Measurements from ENCODE around the gene TMPRSS7.

The TMPRSS7 gene

DNA sequence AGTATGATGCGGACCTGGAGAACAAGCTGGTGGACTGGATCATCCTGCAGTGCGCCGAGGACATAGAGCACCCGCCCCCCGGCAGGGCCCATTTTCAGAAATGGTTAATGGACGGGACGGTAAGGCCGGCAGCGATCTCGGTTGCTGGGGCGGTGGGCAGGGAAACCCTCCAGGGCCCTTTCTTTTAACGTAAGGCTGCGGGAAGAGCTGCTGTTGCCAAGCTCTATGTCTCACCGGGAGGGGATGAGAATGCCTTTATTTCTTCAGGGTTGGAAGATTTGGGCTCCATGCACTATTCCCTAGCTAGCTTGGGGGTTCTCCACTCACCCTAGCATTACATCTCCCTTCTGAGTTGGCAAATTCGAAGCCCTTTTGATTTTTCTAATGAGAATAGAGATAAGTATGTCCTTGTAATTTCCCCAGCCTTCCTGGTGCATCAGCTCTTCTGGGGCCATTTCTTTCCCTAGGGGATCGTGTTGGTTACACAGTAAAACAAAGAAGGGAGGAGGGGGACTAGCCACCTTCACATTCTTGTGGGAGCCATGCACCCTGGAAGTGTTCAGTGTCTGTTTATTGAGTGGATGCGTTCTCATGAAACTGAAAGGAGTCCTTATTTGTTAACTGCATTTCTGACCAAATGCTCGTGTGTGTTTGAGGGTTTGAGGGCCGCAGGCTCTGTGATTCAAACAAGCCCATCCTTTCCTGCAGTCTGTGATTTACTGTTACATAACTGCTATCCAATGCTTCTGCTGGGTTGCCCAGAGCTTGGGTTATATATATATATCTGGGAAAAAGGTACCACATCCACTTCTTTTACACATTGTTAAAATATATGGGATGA, 34.8 kb upstream of the TMPRSS7 start:
- ChIA-PET CTCF (interaction anchor here (0.8 to 20.7 kb wide), 5 partner anchors 11 to 41 kb away, joined by 3 to 383 read pairs (median 7); partner anchors contain the start of gene ABHD10), POLR2A (no interaction called here)
- TF ChIP-seq, protein P1, sequence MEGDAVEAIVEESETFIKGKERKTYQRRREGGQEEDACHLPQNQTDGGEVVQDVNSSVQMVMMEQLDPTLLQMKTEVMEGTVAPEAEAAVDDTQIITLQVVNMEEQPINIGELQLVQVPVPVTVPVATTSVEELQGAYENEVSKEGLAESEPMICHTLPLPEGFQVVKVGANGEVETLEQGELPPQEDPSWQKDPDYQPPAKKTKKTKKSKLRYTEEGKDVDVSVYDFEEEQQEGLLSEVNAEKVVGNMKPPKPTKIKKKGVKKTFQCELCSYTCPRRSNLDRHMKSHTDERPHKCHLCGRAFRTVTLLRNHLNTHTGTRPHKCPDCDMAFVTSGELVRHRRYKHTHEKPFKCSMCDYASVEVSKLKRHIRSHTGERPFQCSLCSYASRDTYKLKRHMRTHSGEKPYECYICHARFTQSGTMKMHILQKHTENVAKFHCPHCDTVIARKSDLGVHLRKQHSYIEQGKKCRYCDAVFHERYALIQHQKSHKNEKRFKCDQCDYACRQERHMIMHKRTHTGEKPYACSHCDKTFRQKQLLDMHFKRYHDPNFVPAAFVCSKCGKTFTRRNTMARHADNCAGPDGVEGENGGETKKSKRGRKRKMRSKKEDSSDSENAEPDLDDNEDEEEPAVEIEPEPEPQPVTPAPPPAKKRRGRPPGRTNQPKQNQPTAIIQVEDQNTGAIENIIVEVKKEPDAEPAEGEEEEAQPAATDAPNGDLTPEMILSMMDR (IDR thresholded peaks at IDR 0.05; ENCODE audit: control extremely low read depth, extremely low read depth, low read depth, missing control alignments), result no peak
- no peak for DNase-seq (ENCODE audit: extremely low spot score)

DNA sequence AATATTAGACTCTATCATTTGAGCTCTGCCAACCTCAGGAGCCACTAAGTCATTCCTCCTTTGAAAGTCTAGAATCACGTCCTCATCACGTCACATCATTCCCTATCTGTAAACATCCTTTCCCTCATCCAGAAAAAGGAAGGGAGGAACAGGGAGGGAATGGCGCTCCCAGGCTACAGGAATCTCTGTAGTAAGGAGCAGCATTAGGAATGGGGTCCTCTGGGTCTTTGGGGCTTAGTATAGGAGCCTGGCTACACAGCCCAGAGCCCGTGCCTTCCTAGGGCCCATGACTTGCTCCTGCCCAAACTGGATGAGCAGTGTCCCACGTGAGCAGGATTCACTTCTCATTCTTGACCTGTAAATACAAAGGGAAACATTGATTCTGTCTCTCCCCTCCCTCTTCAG, 34.2 kb upstream of the TMPRSS7 start:
- TF ChIP-seq, protein P1 (IDR thresholded peaks at IDR 0.05; ENCODE audit: control extremely low read depth, extremely low read depth, low read depth, missing control alignments), result no peak
- CTCF ChIA-PET, result interaction anchor here (1.6 to 20.7 kb wide), 3 partner anchors 9 to 12 kb away, joined by 4 to 383 read pairs (median 73); no protein-coding TSS in a partner anchor
- no peak for DNase-seq (ENCODE audit: extremely low spot score)

DNA sequence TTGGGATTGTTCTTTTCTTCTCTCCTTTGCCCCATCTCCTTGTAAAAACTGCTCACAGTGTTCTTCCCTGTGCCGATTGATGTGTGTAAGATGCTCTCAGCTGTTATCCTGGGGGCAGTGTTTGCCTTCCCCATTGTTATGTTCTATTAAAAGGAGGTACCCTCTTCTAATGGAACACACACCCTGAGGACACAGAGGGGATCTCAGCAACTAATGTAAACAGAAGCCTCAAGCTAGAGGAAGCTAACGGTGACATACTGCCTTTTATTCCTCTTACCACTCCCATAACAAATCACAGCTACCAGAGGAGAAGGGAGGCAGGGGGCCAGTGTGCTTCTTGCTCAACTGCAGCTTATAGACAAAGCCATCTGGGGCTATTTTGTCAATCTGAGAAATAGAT, 33.6 kb upstream of the TMPRSS7 start:
- POLR2A ChIA-PET, result no interaction called here
- CTCF ChIA-PET, result interaction anchor here (1.6 to 20.7 kb wide), 4 partner anchors 10 to 42 kb away, joined by 4 to 383 read pairs (median 40); no protein-coding TSS in a partner anchor
- DNase-seq (ENCODE audit: extremely low spot score), result no peak
- TF ChIP-seq, protein P1 (IDR thresholded peaks at IDR 0.05; ENCODE audit: control extremely low read depth, extremely low read depth, low read depth, missing control alignments), result no peak

More for the DNA sequence above, 34.2 kb upstream of the TMPRSS7 start:
- POLR2A ChIA-PET, result no interaction called here

GRCh38 chr3:112001526-112001925, 33.0 kb upstream of the TMPRSS7 start:
- no peak for DNase-seq (ENCODE audit: extremely low spot score)
- TF ChIP-seq, protein P1 (IDR thresholded peaks at IDR 0.05; ENCODE audit: control extremely low read depth, extremely low read depth, low read depth, missing control alignments), result no peak
- POLR2A ChIA-PET, result no interaction called here
- CTCF ChIA-PET, result interaction anchor here (0.9 to 20.7 kb wide), 5 partner anchors 10 to 42 kb away, joined by 3 to 383 read pairs (median 6); no protein-coding TSS in a partner anchor

GRCh38 chr3:112002096-112002971, 32.2 kb upstream of the TMPRSS7 start:
- ChIA-PET CTCF (interaction anchor here (0.9 to 20.7 kb wide), 5 partner anchors 9 to 41 kb away, joined by 3 to 383 read pairs (median 21); no protein-coding TSS in a partner anchor), POLR2A (no interaction called here)
- TF ChIP-seq, protein P1 (IDR thresholded peaks at IDR 0.05; ENCODE audit: control extremely low read depth, extremely low read depth, low read depth, missing control alignments), result no peak
- no peak for DNase-seq (ENCODE audit: extremely low spot score)

Data from GM10248 (cell line).